IMR-90 (cell line): ENCODE measurements around the gene ATP5PB. TPM values are rescaled to one million over a fixed set of nuclear protein-coding genes. Genes with fewer than 3 reads are reported as not detected.

Experiments
- ATAC-seq: fragments of 200-7000 bp; cut with Tn5 transposase; 2 replicates; pipeline ENCODE4 v1.9.1; 2020; ENCODE audit warnings: low read depth, mild to moderate bottlenecking, moderate library complexity
- BruUV-seq: library from RNA; stranded (reverse); fragments of 400-500 nt; replicated peaks from 2 replicates; lab custom pipeline; 2021; lab: Mats Ljungman, UMichigan
- CTCF ChIA-PET: fragments of 300-600 bp; formaldehyde crosslinking; extraction: SDS; loops from one replicate; lab custom pipeline; 2021; ENCODE audit warnings: antibody characterized with exemption; lab: Yijun Ruan, JAX
- POLR2A ChIA-PET: fragments of 300-600 bp; sonication (Branson Sonifier 250); formaldehyde crosslinking; loops from one replicate; lab custom pipeline; 2022; ENCODE audit warnings: antibody characterized with exemption; ENCODE audit not compliant: unreplicated experiment; lab: Charles Lee
- DNase-seq: peaks from one replicate; pipeline ENCODE4 v3.0.0; 2013
- H2AFZ ChIP-seq: replicated peaks from 2 replicates; pipeline ENCODE3; 2013; ENCODE audit warnings: low read length, mild to moderate bottlenecking; ENCODE audit not compliant: poor library complexity
- H2AK5ac ChIP-seq: 2 replicates; pipeline ENCODE4 v1.6.1; 2013; ENCODE audit warnings: low read depth, low read length, inconsistent platforms
- H2AK9ac ChIP-seq: replicated peaks from 2 replicates; pipeline ENCODE3; 2013; ENCODE audit warnings: mild to moderate bottlenecking, low read depth, low read length, moderate library complexity; ENCODE audit not compliant: poor library complexity
- H2BK120ac ChIP-seq: 2 replicates; pipeline ENCODE4 v1.6.1; 2013; ENCODE audit warnings: low read depth, low read length, inconsistent platforms
- H2BK15ac ChIP-seq: 3 replicates; pipeline ENCODE4 v1.6.1; 2013; ENCODE audit warnings: low read depth, low read length, inconsistent platforms
- H2BK20ac ChIP-seq: 2 replicates; pipeline ENCODE4 v1.6.1; 2013; ENCODE audit warnings: low read depth, mild to moderate bottlenecking, inconsistent platforms, low read length, moderate library complexity
- H2BK5ac ChIP-seq: 2 replicates; pipeline ENCODE4 v1.6.1; 2013; ENCODE audit warnings: mild to moderate bottlenecking, low read depth, low read length, inconsistent platforms; ENCODE audit not compliant: poor library complexity, severe bottlenecking
- H3K14ac ChIP-seq: replicated peaks from 2 replicates; pipeline ENCODE4 v1.6.1; 2013; ENCODE audit warnings: low read depth, low read length, inconsistent platforms
- H3K18ac ChIP-seq: 2 replicates; pipeline ENCODE4 v1.6.1; 2013; ENCODE audit warnings: low read depth, low read length, control low read depth
- H3K23ac ChIP-seq: 2 replicates; pipeline ENCODE4 v1.6.1; 2013; ENCODE audit warnings: low read depth, low read length, inconsistent platforms
- H3K27ac ChIP-seq: 2 replicates; pipeline ENCODE4 v1.5.1; 2013; ENCODE audit warnings: mild to moderate bottlenecking, control low read depth, low read length; ENCODE audit not compliant: insufficient read depth
- H3K27me3 ChIP-seq: 2 replicates; pipeline ENCODE4 v1.6.1; 2013; ENCODE audit warnings: low read length; ENCODE audit not compliant: control insufficient read depth, insufficient read depth
- H3K36me3 ChIP-seq: 2 replicates; pipeline ENCODE4 v1.6.1; 2013; ENCODE audit warnings: low read length, mixed read lengths; ENCODE audit not compliant: control insufficient read depth, insufficient read depth
- H3K4ac ChIP-seq: 2 replicates; pipeline ENCODE4 v1.6.1; 2013; ENCODE audit warnings: low read depth, low read length, inconsistent platforms
- H3K4me1 ChIP-seq: 2 replicates; pipeline ENCODE4 v1.6.1; 2013; ENCODE audit warnings: low read length, mixed read lengths; ENCODE audit not compliant: control insufficient read depth, insufficient read depth
- H3K4me2 ChIP-seq: 2 replicates; pipeline ENCODE4 v1.6.1; 2013; ENCODE audit warnings: low read depth, mild to moderate bottlenecking, control low read depth, low read length, moderate library complexity
- H3K4me3 ChIP-seq: 2 replicates; pipeline ENCODE4 v1.5.1; 2013; ENCODE audit warnings: low read depth, mild to moderate bottlenecking, control low read depth, low read length, moderate library complexity; ENCODE audit not compliant: insufficient read depth
- H3K56ac ChIP-seq: 2 replicates; pipeline ENCODE4 v1.6.1; 2013; ENCODE audit warnings: low read length, inconsistent platforms; ENCODE audit not compliant: insufficient read depth; ENCODE audit errors: extremely low read depth
- H3K79me1 ChIP-seq, 2 experiments: 2 replicates each; pipeline ENCODE4 v1.6.1; 2013; ENCODE audit warnings: low read length in 2 of 2, inconsistent platforms in 1 of 2, low read depth in 1 of 2
- H3K9ac ChIP-seq: 2 replicates; pipeline ENCODE4 v1.6.1; 2013; ENCODE audit warnings: low read depth, low read length, control low read depth
- H3K9me1 ChIP-seq: 2 replicates; pipeline ENCODE4 v1.6.1; 2013; ENCODE audit warnings: low read length, inconsistent platforms; ENCODE audit not compliant: insufficient read depth
- H3K9me3 ChIP-seq: 2 replicates; pipeline ENCODE4 v1.6.1; 2013; ENCODE audit warnings: low read length; ENCODE audit not compliant: control insufficient read depth, insufficient read depth
- H4K20me1 ChIP-seq: 2 replicates; pipeline ENCODE4 v1.6.1; 2013; ENCODE audit warnings: low read length, inconsistent platforms; ENCODE audit not compliant: insufficient read depth
- H4K5ac ChIP-seq: 2 replicates; pipeline ENCODE4 v1.6.1; 2013; ENCODE audit warnings: mild to moderate bottlenecking, low read depth, low read length, control low read depth
- H4K8ac ChIP-seq, 2 experiments: 2 replicates each; pipeline ENCODE4 v1.6.1; 2013; ENCODE audit warnings: low read depth in 2 of 2, low read length in 2 of 2, control low read depth in 1 of 2, inconsistent platforms in 1 of 2
- H4K91ac ChIP-seq: 2 replicates; pipeline ENCODE4 v1.6.1; 2013; ENCODE audit warnings: low read depth, low read length, inconsistent platforms; ENCODE audit not compliant: insufficient read depth
- BHLHE40 ChIP-seq: fragments of 150-350 bp; IDR thresholded peaks from 2 replicates; pipeline ENCODE4 v1.6.1; 2016; ENCODE audit warnings: mild to moderate bottlenecking, low read depth, low read length
- CHD1 ChIP-seq: IDR thresholded peaks from 2 replicates; pipeline ENCODE4 v1.6.1; 2012; ENCODE audit warnings: low read depth, low read length, improper control_type of control experiment
- FOS ChIP-seq: fragments of 150-350 bp; IDR thresholded peaks from 2 replicates; pipeline ENCODE4 v1.6.1; 2016; ENCODE audit warnings: low read depth, low read length
- NFE2L2 ChIP-seq: fragments of 150-350 bp; IDR thresholded peaks from 2 replicates; pipeline ENCODE4 v1.6.1; 2016; ENCODE audit warnings: low read depth, mild to moderate bottlenecking, low read length
- RAD21 ChIP-seq: IDR thresholded peaks from 2 replicates; pipeline ENCODE4 v1.6.1; 2012; ENCODE audit warnings: low read length, improper control_type of control experiment
- WGBS, 2 experiments: methylation state at CpG; one replicate each; pipeline versions ENCODE4 v1.1.5 to v1.1.7; 2013; ENCODE audit warnings: missing lambda C conversion rate in 2 of 2; ENCODE audit not compliant: insufficient read length in 1 of 2; ENCODE audit errors: extremely low coverage in 2 of 2; 5-methylcytosine and 5-hydroxymethylcytosine counted together
- dilution Hi-C: fragments of 300-500 bp; cut with HindIII; formaldehyde crosslinking; loops from one replicate; pipeline ENCODE4 v1.14.3; 2018; ENCODE audit warnings: low sequenced_read_pairs; ENCODE audit not compliant: unreplicated experiment
- in situ Hi-C: fragments of 300-500 bp; cut with MboI; formaldehyde crosslinking; loops from 3 replicates; pipeline ENCODE4 v1.14.3; 2019; ENCODE audit warnings: low sequenced_read_pairs, inconsistent platforms, mixed read lengths
- intact Hi-C: fragments of 100-400 bp; cut with micrococcal nuclease; formaldehyde crosslinking; loops from 2 replicates; pipeline ENCODE4 v1.10.0; 2022
- polyA plus RNA-seq, 3 experiments: library from polyadenylated mRNA; depleted of rRNA; stranded (reverse); fragments of >200 nt; gene quantifications; 2 replicates each; pipeline ENCODE4 v1.2.3, GENCODE V29; 2012; ENCODE audit warnings: low replicate concordance in 1 of 3
- total RNA-seq: library from RNA; depleted of rRNA; stranded (reverse); fragments of >200 nt; gene quantifications from 2 replicates; pipeline ENCODE4 v1.2.3, GENCODE V29; 2012
- TF ChIP-seq, protein P1 (sequence below): conservative IDR thresholded peaks from 2 replicates; pipeline ENCODE4 v1.5.1; 2012; ENCODE audit warnings: mild to moderate bottlenecking, low read depth, low read length, improper control_type of control experiment
- TF ChIP-seq, protein P2 (sequence below): fragments of 150-350 bp; IDR thresholded peaks from 2 replicates; pipeline ENCODE4 v1.6.1; 2016; ENCODE audit warnings: low read depth, mild to moderate bottlenecking, low read length, moderate library complexity, borderline replicate concordance

The ATP5PB gene
- total and polyA plus RNA-seq, 2 of the 4 experiments (the other 2 are of a cell fraction), result 234 to 301 TPM

DNA sequence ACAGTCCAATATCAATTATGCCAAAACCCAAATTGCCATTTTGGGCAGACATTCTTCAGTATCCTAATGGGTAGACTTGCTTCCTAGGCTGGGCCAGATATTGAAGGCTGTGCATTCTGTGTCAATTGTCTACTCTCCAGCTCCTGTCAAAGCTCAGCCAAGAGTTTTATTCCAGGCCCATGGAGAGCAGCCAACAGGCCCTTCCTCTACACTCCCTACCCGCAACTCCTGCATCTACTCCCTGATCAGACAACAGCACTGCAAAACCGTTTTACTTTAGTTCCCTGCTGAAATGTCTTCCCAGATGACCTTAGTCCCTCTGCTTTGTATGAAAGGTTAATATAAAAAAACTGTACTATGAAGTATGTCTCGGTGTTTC is 60.7 kb downstream of the ATP5PB start (continued):
- TF ChIP-seq, protein P1, sequence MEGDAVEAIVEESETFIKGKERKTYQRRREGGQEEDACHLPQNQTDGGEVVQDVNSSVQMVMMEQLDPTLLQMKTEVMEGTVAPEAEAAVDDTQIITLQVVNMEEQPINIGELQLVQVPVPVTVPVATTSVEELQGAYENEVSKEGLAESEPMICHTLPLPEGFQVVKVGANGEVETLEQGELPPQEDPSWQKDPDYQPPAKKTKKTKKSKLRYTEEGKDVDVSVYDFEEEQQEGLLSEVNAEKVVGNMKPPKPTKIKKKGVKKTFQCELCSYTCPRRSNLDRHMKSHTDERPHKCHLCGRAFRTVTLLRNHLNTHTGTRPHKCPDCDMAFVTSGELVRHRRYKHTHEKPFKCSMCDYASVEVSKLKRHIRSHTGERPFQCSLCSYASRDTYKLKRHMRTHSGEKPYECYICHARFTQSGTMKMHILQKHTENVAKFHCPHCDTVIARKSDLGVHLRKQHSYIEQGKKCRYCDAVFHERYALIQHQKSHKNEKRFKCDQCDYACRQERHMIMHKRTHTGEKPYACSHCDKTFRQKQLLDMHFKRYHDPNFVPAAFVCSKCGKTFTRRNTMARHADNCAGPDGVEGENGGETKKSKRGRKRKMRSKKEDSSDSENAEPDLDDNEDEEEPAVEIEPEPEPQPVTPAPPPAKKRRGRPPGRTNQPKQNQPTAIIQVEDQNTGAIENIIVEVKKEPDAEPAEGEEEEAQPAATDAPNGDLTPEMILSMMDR, result no peak
- TF ChIP-seq RAD21 (no peak), FOS (no peak)

DNA sequence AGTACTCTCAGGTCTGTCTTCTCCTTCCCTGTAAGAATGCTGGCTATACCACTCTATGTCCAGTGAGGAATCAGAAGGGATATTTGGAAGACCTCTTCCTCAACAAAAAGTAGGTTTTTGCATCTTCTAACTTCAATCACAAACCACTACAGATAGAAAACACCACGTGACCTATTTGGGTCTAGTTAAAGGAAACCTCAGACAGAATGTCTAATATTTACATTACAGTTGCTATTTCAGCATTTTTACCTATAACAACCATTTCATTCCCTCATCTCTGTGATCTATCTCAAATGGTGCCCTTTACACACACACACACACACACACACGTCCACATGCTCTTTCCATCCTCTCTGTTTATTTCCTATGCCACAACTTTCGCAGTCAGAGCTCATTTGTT is 62.1 kb downstream of the ATP5PB start:
- Histone ChIP-seq H3K56ac (no peak overlapping the region), H3K79me1 (peaks cover 0 to 8% of the 10 kb centered on the region in 2 experiments; a peak in 1 of 4 replicates), H2BK120ac (no peak overlapping the region), H3K14ac (no peak overlapping the region), H3K4me2 (no peak overlapping the region), H3K9me3 (no peaks in the 10 kb centered on the region), H4K8ac (no peak overlapping the region), H3K27me3 (no peaks in the 10 kb centered on the region), H2AK9ac (no peak overlapping the region), H2BK5ac (no peak overlapping the region), H2BK20ac (no peak overlapping the region), H3K27ac (no peak overlapping the region), H3K9me1 (peaks cover 2% of the 10 kb centered on the region), H2AK5ac (no peak overlapping the region), H4K5ac (no peak overlapping the region), H3K36me3 (no peaks in the 10 kb centered on the region), H3K23ac (no peak overlapping the region), H3K4me1 (peaks cover 16% of the 10 kb centered on the region), H3K18ac (no peak overlapping the region), H2BK15ac (no peak overlapping the region), H4K20me1 (no peaks in the 10 kb centered on the region), H3K4ac (no peak overlapping the region), H3K4me3 (no peak overlapping the region), H4K91ac (no peak overlapping the region), H2AFZ (no peak overlapping the region), H3K9ac (no peak overlapping the region)
- ChIA-PET CTCF (no interaction called here), POLR2A (no interaction called here)
- intact Hi-C loops, result no loop called here
- no peak for TF ChIP-seq CHD1
- TF ChIP-seq, protein P2, sequence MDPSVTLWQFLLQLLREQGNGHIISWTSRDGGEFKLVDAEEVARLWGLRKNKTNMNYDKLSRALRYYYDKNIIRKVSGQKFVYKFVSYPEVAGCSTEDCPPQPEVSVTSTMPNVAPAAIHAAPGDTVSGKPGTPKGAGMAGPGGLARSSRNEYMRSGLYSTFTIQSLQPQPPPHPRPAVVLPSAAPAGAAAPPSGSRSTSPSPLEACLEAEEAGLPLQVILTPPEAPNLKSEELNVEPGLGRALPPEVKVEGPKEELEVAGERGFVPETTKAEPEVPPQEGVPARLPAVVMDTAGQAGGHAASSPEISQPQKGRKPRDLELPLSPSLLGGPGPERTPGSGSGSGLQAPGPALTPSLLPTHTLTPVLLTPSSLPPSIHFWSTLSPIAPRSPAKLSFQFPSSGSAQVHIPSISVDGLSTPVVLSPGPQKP, result no peak
- no peak for TF ChIP-seq BHLHE40
- no peak for TF ChIP-seq FOS
- TF ChIP-seq NFE2L2, result no peak
- ATAC-seq (no peak), DNase-seq (no peak)
- BruUV-seq, result no TSS peak
- in situ Hi-C loops, result no loop called here
- 71% methylated on average over 2 of the region's 3 CpGs; no CpG with 5 or more reads in 1 of the 2 experiments for WGBS, 2 experiments
- dilution Hi-C loops, result no loop called here
